ENCODE results near the gene PRLHR. TPM values are rescaled to one million over a fixed set of nuclear protein-coding genes. Genes with fewer than 3 reads are reported as not detected.

The PRLHR gene
- total and polyA plus RNA-seq, 2 of the 13 experiments (the other 11 are each of a cell fraction or from before 2014, with no cell fraction given), result not detected

DNA sequence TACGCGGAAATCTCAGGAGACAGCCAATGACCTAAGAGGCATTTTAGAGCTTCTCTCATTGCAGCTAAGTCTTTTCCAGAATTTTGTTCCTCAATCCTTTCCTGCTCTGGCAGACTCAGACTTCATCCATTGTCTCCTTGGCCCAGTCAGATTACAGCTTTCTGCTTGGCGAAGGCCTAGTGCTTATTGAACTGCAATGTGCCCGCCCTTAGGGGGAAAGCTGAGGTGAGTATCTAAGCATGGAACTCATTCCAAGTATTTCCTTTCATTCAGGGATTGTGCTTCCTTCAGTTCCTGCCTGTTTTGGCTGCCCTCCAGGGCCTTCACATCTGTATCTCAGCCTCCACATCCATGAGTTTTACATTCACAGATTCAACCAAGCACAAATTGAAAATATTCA is 37.5 kb downstream of the PRLHR start (continued):
- TF ChIP-seq, protein P1, sequence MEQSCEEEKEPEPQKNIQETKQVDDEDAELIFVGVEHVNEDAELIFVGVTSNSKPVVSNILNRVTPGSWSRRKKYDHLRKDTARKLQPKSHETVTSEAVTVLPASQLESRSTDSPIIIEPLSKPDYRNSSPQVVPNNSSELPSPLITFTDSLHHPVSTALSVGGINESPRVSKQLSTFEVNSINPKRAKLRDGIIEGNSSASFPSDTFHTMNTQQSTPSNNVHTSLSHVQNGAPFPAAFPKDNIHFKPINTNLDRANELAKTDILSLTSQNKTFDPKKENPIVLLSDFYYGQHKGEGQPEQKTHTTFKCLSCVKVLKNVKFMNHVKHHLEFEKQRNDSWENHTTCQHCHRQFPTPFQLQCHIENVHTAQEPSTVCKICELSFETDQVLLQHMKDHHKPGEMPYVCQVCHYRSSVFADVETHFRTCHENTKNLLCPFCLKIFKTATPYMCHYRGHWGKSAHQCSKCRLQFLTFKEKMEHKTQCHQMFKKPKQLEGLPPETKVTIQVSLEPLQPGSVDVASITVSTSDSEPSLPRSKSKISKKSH (CRISPR knock-in tag; IDR thresholded peaks at IDR 0.05; ENCODE audit: borderline replicate concordance), result no peak
- TF ChIP-seq, protein P2, sequence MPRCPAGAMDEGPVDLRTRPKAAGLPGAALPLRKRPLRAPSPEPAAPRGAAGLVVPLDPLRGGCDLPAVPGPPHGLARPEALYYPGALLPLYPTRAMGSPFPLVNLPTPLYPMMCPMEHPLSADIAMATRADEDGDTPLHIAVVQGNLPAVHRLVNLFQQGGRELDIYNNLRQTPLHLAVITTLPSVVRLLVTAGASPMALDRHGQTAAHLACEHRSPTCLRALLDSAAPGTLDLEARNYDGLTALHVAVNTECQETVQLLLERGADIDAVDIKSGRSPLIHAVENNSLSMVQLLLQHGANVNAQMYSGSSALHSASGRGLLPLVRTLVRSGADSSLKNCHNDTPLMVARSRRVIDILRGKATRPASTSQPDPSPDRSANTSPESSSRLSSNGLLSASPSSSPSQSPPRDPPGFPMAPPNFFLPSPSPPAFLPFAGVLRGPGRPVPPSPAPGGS (CRISPR knock-in tag; IDR thresholded peaks at IDR 0.05), result no peak
- TF ChIP-seq SKI (IDR thresholded peaks at IDR 0.05; ENCODE audit: partially characterized antibody) (no peak), ZNF564 (CRISPR knock-in tag; IDR thresholded peaks at IDR 0.05) (no peak), ZFP1 (CRISPR knock-in tag; IDR thresholded peaks at IDR 0.05) (no peak), ZNF557 (CRISPR knock-in tag; IDR thresholded peaks at IDR 0.05) (no peak), ZBTB1 (CRISPR knock-in tag; IDR thresholded peaks at IDR 0.05; ENCODE audit: borderline replicate concordance) (no peak), TCF7L2 (IDR thresholded peaks at IDR 0.05; ENCODE audit: low read depth, low read length) (no peak)

DNA sequence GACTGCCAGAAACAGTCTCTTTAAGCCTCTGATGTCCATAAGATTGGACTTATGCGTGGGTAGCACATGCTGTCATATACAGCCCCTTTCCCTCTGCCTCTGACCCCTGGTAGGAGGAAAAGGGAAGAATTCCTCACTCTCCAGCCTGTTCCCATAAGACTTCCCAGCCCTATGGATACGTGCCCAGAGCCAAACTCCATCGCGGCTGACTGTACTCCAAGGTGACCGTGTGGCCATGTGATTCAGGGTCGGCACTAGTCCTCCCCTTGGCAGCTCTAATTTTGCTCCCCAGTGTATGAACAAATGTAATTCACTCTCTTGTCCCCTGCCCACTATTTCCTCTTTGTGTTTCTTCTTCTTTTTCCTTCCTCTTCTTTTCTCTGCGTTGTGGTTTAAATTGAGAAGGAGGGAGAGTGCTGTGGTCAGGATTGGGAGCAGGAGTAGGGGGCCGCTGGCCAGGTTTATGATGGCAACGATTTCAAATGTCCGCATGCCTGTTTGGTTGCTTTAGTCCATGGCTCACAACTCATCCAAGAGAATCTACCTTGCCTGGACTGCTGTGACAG is 43.8 kb downstream of the PRLHR start:
- H3K4me1 ChIP-seq (ENCODE audit: insufficient read depth, low read length), result no peaks in the 10 kb centered on the region
- no peak overlapping the region for H3K4me2 ChIP-seq (ENCODE audit: low read depth, low read length)
- H3K27me3 ChIP-seq (ENCODE audit: control insufficient read depth in 1 of 2, insufficient read depth in 2 of 2, low read length in 2 of 2), result no peaks in the 10 kb centered on the region
- ATAC-seq (no peak), FAIRE-seq (no peak), DNase-seq (ENCODE audit: low spot score) (no peak)
- H3K27ac ChIP-seq (ENCODE audit: extremely low read length, insufficient read depth, low read length), result no peak overlapping the region
- no peak overlapping the region for H3K4me3 ChIP-seq (replicated peaks in 1 of 3; ENCODE audit: insufficient read depth in 1 of 3, low read depth in 2 of 3, low read length in 3 of 3)
- intact Hi-C loops (cut with micrococcal nuclease; ENCODE audit: unreplicated experiment) (no loop called here), in situ Hi-C loops (cut with HindIII; ENCODE audit: extremely low pct_ligation_motif_present, low pct_unique_long_range_greater_than_20kb) (no loop called here)
- H3K36me3 ChIP-seq (replicated peaks in 1 of 2; ENCODE audit: control insufficient read depth in 1 of 2, insufficient read depth in 2 of 2, low read length in 2 of 2), result no peaks in the 10 kb centered on the region
- H3K9me3 ChIP-seq (ENCODE audit: low read length), result no peaks in the 10 kb centered on the region
- CTCF ChIA-PET (ENCODE audit: low intra/inter-chr PET ratio, low total read pairs), result no interaction called here
- H2AFZ ChIP-seq (ENCODE audit: low read length), result no peak overlapping the region
- TF ChIP-seq ZFY (CRISPR knock-in tag; IDR thresholded peaks at IDR 0.05) (no peak), ATAD3A (CRISPR knock-in tag; IDR thresholded peaks at IDR 0.05) (no peak), ZNF337 (CRISPR knock-in tag; IDR thresholded peaks at IDR 0.05; ENCODE audit: borderline replicate concordance, low read depth) (no peak), SP1 (IDR thresholded peaks at IDR 0.05) (no peak), SP1 (CRISPR knock-in tag; IDR thresholded peaks at IDR 0.05) (no peak)
- H3K79me2 ChIP-seq (ENCODE audit: insufficient read depth, low read length), result no peaks in the 10 kb centered on the region
- POLR2A ChIA-PET, result no interaction called here
- no TSS peak for BruUV-seq (replicated peaks)
- H4K20me1 ChIP-seq (ENCODE audit: insufficient read depth, low read length), result no peaks in the 10 kb centered on the region
- WGBS (ENCODE audit: low lambda C conversion rate), result 23% methylated on average over 10 of the region's 10 CpGs
- H3K9ac ChIP-seq (ENCODE audit: insufficient read depth, low read depth, low read length), result no peak overlapping the region

All from HepG2 (cell line).